ENCODE measurements around the gene PARD6G.
A peak's percentile ranks its signal among the peaks of the same experiment; 100 is the strongest.
"Not testable (repeated sequence)": the region's sequence is repeated elsewhere in the genome, so short reads cannot be mapped to it uniquely, and the experiment has no call there.

PARD6G gene

GRCh38 chr18:80169607-80170006 is 77.7 kb downstream of the PARD6G start:
- no peak for DNase-seq

GRCh38 chr18:80168982-80169381 is 78.3 kb downstream of the PARD6G start:
- DNase-seq: no peak

- DNase-seq: no peak
Measured at GRCh38 chr18:80168346-80168745, 79.0 kb downstream of the PARD6G start.

- no peak for DNase-seq
Measured at GRCh38 chr18:80167931-80168330, 79.4 kb downstream of the PARD6G start.

- no peak for DNase-seq
Measured at GRCh38 chr18:80167331-80167730, 80.0 kb downstream of the PARD6G start.

DNA sequence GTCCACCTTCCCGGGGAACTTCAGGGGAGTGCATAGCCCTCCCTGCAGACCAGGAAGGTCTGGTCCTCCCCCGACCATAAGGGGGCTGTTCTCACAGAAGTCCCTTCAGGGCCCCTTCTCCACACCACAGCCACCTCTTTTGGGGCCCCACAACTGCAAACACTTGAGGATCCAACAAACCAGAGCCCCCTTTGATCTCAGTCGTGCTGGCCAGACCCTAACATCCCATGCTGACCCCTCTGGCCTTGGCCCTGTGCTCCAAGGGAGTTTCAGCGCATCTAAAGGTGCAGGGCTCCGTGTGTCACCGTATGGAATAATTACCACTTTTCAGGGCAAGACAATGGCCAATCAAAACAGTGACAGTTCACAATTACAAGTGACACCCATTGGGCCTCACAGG is 80.6 kb downstream of the PARD6G start:
- no peak for DNase-seq

DNA sequence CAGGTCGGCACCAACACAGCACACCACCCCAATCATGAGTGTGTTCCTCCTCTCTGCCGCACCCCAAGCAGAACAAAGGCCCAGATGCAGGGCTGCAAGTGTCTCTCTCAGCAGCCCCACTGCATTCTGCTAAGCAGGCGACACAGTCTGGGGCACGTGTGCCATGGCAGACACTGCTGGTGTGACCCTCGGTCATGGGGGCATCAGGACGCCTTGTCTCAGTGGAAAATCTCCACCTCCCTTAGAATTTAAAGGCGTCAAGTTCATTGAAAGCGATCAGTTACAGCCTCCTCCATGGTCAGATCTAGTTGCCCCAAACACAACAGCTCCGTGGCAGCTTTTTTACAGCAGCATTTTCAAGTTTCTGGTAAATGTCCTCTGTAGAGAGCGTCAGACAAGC is 81.1 kb downstream of the PARD6G start:
- no peak for DNase-seq

DNA sequence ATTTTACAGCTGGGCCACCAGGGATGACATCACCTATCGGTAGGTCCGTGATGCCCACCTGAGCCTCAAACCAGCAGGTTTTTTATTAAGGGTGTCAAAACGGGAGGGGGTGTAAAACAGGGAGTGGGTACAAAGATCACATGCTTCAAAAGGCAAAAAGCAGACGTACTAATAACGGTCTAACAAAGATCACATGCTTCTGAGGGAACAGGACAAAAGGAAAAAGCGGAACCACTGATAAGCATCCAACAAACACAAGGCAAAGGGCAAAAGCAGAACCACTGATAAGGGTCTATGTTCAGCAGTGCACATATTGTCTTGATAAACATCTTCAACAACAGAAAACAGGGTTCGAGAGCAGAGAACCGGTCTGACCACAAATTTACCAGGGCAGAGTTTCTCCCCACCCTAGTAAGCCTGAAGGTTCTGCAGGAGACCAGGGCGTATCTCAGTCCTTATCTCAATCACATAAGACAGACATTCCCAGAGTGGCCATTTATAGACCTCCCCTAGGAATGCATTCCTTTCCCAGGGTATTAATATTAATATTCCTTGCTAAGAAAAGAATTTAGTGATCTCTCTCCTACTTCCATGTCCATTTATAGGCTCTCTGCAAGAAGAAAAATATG is 82.5 kb downstream of the PARD6G start:
- not testable (repeated sequence) for DNase-seq

- DNase-seq: no peak
Measured at GRCh38 chr18:80163183-80163582, 84.1 kb downstream of the PARD6G start.

DNA sequence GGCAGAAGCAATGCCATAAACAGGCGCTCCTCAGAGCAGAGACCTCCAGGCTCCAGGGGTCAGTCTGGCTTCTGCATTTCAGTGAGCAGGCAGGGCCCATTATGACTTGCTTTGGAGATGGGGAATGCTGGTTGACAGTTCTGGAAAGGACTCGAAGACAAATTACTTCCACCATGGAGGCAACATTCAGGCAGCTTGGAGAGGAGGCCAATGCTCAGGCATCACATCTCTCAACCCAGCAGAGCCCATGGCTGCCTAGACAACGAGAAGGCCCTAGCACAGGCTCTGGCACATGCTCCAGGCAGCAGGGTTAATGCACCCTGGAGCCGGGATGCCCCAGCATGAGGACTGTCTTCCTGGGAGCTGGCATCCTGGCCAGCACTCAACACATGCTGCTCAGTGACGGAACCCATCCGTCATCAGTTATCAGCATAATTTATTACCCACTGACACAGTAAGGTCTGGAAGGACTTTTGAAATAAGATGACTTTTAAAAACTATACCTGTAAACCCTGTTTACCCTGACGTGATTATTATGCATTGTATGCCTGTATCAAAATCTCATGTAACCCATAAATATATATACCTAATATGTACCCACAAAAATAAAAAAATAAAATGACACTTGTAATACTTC is 85.4 kb downstream of the PARD6G start:
- no peak for DNase-seq

DNA sequence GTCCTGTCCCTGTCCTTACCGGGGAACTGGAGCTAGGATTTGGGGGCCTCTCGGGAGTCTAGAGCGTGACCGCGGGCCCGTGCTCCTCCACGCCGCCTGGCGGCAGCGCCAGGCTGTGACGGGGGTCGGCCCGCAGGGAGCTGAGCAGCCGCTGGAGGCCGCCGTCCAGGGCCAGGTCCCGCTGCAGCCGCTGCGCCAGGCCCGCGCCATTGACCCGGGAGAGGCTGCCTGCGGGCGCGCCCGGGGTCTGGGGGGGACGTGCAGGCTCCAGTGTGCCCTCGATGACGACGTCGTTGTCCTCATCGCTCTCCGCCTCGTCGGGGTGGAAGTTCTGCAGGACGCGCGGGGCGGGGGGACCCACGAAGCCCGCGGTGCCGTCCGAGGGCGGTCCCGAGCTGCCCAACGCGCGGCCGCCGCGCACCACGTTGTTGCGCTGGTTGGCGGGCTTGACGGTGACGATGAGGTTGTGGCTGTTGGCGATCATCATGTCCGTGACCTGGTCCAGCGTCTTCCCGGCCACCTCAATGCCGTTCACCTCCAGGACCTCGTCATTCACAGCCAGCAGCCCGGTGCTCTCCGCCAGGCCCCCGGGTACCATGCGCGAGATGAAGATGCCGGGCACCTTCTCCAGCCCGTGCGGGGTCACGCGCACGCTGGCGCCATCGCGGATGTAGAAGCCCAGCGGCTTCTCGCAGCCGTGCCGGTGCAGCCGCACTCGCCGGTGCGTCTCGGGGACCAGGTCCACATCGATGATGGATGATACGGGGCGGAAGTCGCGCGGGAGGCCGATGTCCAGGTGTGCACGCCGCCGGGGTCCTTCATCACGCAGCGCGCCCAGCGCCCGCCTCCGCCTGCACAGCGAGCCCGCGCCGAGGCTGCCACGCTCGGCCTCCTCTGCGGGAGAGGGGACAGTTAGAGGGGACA is 87.3 kb downstream of the PARD6G start:
- DNase-seq: peak; percentile 12

GRCh38 chr18:80158365-80158764 is 88.9 kb downstream of the PARD6G start:
- no peak for DNase-seq

DNA sequence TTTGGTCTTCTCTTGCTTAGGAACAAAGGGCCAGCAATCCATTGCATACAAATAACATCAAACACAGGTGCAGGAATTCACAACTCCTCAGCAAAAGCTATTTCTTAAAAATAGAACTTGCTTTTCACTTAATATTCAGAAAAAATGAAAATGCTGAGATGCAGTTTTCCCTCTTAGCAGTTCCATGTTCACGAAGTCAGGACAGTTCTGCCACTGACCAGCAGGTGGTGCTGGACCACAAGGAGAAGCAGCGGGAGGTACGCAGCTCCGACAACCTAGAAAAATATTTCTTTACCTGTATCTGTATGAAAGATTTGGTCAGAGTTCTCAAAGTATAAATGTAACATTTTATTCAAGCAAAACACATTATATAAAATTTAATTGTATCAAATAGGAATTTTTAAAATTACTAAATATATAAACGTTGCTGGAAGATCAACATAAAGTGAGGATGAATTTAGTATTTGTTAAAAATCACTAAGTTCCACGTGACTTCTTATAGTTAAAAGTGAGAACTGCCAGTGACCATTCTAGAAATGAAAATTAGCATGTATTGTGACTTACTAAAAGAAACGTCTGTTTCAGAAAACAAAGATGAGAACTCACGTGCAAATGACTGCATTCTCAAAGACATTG is 89.5 kb downstream of the PARD6G start:
- DNase-seq: peak; percentile 62

DNA sequence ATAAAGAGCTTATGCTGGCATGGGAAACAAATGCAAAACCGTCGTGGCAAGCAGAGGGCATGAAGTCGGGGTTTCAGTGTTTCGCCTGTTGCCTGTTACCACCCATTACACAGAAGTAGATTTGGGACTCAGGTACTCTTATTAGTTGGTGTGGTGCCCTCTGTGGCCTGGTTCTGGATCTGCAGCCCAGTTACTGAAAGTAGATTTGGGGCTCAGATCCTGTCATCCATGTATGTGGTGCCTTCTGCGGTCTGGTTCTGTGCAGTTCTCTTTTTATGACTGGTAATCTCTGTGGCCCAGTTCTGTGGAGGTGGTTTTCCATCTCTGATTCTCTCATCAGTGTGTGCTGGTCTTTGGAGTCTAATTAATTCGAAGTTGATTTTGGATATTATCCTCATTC is 93.0 kb downstream of the PARD6G start:
- no peak for DNase-seq

GRCh38 chr18:80149667-80150066 is 97.6 kb downstream of the PARD6G start:
- DNase-seq: no peak

DNA sequence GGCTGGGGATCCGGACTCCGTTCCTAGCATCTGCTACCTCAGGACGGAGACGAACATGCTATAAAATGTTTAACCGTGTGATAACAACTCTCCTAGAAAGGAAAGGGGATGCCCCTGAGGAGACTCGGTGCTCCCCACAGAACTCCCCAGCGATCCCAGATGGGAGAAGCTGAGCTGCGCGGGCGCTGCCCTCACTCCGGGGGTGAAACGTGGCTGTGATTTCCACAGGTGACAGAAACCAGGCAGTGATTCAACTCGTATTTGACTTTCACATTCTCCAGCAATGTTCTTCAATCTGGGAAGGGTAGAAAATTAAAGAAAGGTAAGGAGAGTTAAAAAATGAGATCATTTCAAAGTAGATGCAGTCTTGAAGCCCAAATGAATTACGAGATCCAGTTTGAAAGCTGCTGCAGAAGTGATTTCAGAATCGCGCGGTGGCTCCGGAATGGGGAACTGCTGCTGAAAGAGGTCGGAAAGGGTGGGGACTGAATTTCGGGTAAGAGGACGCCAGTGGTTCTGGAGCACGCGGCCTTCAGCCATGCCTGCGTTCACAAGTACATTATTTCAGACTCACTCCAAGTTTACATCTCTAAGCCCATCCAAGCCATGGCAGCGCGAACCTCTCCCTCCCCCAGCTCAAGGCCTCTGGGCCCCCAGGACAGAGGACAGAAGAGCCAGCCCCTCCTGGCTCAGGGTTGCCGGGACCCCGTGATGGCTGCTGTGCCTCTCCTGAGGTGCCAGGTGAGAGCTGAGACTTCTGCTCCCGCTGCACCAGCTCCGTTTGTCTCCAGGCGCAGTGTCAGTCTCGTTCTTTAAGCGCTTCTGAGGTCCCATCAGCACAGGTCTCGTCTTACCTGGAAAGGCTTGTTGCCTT is 98.8 kb downstream of the PARD6G start:
- no peak for DNase-seq

DNA sequence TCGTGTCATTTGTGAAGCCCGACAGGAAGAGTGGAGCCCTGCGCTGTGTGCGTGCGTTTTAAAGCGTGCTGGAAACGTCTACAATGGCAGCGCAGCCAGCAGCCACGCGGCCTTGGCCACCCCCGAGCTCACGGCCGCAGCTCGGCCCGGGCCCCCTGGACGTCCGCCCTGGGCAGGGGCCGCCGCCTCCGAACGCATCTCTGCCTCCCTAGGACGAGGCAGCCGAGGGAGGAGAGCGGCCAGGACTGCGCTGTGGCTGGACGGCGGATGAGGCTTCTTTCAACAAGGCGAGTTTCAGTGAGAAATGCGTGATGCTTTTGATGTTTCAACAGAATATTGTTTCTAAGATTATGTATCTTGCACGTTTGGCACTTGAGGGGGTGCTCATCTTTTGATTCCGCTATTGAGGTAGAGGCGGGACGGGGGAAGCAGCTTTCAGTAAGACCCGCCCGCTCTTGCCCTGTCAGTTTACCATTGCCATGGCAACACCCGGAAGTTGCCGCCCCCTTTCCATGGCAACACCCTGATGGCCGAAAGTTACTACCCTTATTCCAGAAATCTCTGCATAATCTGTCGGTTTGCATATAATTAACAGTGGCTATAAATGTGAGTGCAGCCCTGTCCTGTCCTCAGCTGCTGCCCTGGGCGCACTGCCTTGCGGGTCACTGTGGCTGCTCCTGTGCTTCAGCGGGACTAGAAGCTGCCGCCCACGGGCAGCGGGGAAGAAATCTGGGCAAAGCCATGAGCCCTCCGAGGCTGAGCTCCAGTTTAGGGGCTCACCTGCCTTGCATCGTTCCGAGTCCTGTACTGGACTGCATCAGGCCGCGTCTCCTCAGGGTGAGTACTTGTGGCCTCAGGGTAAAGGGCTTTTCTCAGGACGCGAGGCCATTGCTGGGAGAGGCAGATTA is 99.6 kb downstream of the PARD6G start:
- DNase-seq: peak; percentile 59

GRCh38 chr18:80147037-80147417 is 100.3 kb downstream of the PARD6G start:
- no peak for DNase-seq

DNA sequence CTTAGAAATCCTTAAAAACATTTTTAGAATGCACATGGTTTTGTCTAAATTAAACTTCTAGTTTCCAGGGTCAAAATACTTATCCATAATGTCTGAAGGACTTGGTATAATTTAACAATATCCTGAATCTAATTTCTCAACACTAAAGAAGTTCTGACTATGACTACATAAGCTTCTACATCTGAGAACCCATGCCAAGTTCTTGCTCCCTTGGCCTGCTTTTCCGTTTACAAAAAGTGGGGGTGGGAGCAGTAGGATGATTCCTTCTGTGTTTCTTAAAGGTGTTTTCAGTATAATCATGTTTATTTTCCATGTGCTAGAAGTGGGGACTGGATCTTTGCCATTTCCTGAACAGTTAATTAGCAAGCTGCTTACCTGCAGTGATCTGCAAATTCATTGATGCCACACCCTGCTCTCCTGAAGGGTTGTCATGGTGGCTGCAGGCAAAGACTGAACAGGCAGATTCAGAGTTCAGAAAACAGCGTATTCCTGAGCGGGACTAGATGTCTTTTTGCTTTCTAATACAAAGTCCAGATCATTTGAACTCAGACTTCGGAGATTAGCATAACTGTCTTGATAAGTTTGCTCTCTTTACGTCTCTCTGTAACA is 102.0 kb downstream of the PARD6G start:
- DNase-seq: no peak

- DNase-seq: no peak
Measured at GRCh38 chr18:80143881-80144280, 103.4 kb downstream of the PARD6G start.

Data from effector CD8-positive, alpha-beta T cell (primary cell).